Activated CD4-positive, alpha-beta memory T cell treated with anti-CD3 and anti-CD28 coated beads for 36 hours (primary cell): ENCODE results near the gene HAUS5. TPM values are rescaled to one million over a fixed set of nuclear protein-coding genes. Genes with fewer than 3 reads are reported as not detected.
"Not testable (repeated sequence)": the region's sequence is repeated elsewhere in the genome, so short reads cannot be mapped to it uniquely, and the experiment has no call there.

Experiments used
- CTCF ChIA-PET: fragments of 350-600 bp; sonication (Branson Sonifier 250); formaldehyde crosslinking; loops from one replicate; lab custom pipeline; 2021; ENCODE audit warnings: antibody characterized with exemption, inconsistent platforms; lab: Charles Lee
- POLR2A ChIA-PET: fragments of 350-600 bp; sonication (Branson Sonifier 250); formaldehyde crosslinking; loops from one replicate; lab custom pipeline; 2021; ENCODE audit warnings: antibody characterized with exemption; lab: Charles Lee
- DNase-seq: peaks from one replicate; pipeline ENCODE4 v3.0.0-alpha.2; 2020
- H3K27ac Mint-ChIP-seq: one replicate; pipeline ENCODE4 v1.8.0; 2021; ENCODE audit warnings: mixed read lengths
- H3K27me3 Mint-ChIP-seq: one replicate; pipeline ENCODE4 v1.8.0; 2021; ENCODE audit warnings: mixed read lengths
- H3K36me3 Mint-ChIP-seq: one replicate; pipeline ENCODE4 v1.8.0; 2021; ENCODE audit warnings: mixed read lengths
- H3K4me1 Mint-ChIP-seq: one replicate; pipeline ENCODE4 v1.8.0; 2021; ENCODE audit warnings: low read depth, mixed read lengths
- H3K4me3 Mint-ChIP-seq: one replicate; pipeline ENCODE4 v1.8.0; 2021; ENCODE audit warnings: mild to moderate bottlenecking, mixed read lengths
- H3K9me3 Mint-ChIP-seq: one replicate; pipeline ENCODE4 v1.8.0; 2021; ENCODE audit warnings: mixed read lengths
- intact Hi-C: fragments of 100-400 bp; cut with micrococcal nuclease; formaldehyde crosslinking; loops from one replicate; pipeline ENCODE4 v1.15.1; 2023
- total RNA-seq, 2 experiments: library from RNA; stranded (reverse); gene quantifications; one replicate each; pipeline ENCODE4 v1.2.3, GENCODE V29; 2021

HAUS5 gene
- total RNA-seq, 2 experiments from 2014 or later: 36.6 to 43.1 TPM

DNA sequence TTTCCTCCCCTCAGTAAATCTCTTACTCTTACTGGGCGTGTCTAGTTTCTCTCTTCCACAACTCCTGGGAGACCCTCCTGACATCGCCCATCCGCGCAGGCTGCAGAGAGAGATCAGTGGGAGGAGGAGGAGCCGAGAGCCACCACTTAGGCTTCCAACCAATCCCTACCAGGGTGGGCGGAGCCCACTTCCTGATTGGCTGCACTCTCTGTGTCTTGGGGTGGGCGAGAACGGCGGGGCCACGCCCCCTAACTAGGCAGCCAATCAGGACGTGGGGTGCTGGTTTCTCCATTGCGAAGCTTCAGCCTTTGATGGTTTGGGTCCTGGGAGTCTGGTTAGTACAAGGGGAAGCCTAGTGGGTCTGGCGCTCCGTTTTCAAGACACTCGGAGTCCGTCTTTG is 26.7 kb upstream of the HAUS5 start, which contains the start of gene PMIS2:
Gene PMIS2 (plus strand): TSS at position 326 of the 400 bp plus-strand sequence. CDS start 87 bp downstream, outside the sequence.
- peak; percentile 20 for DNase-seq

DNA sequence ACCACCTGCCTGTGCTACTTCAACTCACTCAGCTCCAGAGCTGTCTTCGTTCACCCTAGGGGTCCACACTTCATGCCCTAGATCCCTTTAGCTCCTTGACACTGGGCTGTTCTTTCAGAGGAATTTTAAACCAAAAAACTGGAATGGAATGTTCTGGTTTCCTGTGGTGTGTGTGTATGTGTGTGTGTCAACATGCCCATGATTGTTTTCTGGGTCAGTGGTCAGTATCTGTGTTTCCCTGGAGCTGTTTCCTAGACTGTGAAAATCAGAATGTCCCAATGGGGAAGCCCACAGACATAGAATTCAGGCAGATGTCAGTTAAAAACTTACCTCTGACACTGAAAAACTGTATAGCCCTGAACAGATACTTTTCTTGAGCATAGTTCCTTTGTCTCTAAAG is 25.2 kb upstream of the HAUS5 start:
- Mint-ChIP-seq H3K4me3 (no peak overlapping the region), H3K4me1 (no peaks in the 10 kb centered on the region), H3K9me3 (no peaks in the 10 kb centered on the region), H3K27me3 (peaks cover 10% of the 10 kb centered on the region), H3K27ac (no peak overlapping the region), H3K36me3 (no peaks in the 10 kb centered on the region)
- intact Hi-C loops: no loop called here
- ChIA-PET POLR2A (no interaction called here), CTCF (interaction anchor here (1.2 to 6.3 kb wide), 2 partner anchors 39 to 77 kb away, joined by 4 to 34 read pairs; no protein-coding TSS in a partner anchor)
- DNase-seq: no peak

More for the DNA sequence above, 26.7 kb upstream of the HAUS5 start, which contains the start of gene PMIS2:
- no peaks in the 10 kb centered on the region for H3K9me3 Mint-ChIP-seq
- POLR2A ChIA-PET: interaction anchor here (0.6 kb wide), 1 partner anchor 13 kb away, joined by 3 read pairs; no protein-coding TSS in a partner anchor
- no peak within 1 kb of the TSS for H3K4me3 Mint-ChIP-seq
- CTCF ChIA-PET: interaction anchor here (1.2 kb wide), 1 partner anchor 75 kb away, joined by 4 read pairs; no protein-coding TSS in a partner anchor
- H3K36me3 Mint-ChIP-seq: no peaks in the 10 kb centered on the region
- H3K27ac Mint-ChIP-seq: no peak within 1 kb of the TSS
- H3K27me3 Mint-ChIP-seq: peaks cover 10% of the 10 kb centered on the region
- intact Hi-C loops: loop anchor here (1.0 kb wide), 1 partner anchor 19 kb away; no protein-coding TSS in a partner anchor
- H3K4me1 Mint-ChIP-seq: no peaks in the 10 kb centered on the region

DNA sequence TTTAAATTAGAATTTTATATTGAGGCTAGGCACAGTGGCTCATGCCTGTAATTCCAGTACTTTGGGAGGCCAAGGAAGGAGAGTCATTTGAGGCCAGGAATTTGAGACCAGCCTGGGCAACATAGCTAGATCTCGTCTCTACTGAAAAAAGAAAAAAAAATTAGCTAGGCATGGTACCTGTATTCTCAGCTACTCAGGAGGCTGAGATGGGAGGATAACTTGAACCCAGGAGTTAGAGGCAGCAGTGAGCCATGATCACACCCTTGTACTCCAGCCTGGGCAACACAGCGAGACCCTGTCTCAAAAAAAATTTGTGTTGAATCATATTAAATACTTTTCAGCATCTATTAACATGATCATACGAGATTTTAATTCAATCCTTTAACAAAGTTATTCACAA is 21.7 kb upstream of the HAUS5 start:
- Mint-ChIP-seq H3K36me3 (no peaks in the 10 kb centered on the region), H3K4me1 (no peaks in the 10 kb centered on the region), H3K9me3 (no peaks in the 10 kb centered on the region), H3K27me3 (peaks cover 3% of the 10 kb centered on the region), H3K4me3 (no peak overlapping the region), H3K27ac (no peak overlapping the region)
- intact Hi-C loops: no loop called here
- ChIA-PET POLR2A (interaction anchor here (0.7 kb wide), 1 partner anchor 47 kb away, joined by 3 read pairs; no protein-coding TSS in a partner anchor), CTCF (interaction anchor here (0.7 to 6.3 kb wide), 5 partner anchors 43 to 233 kb away, joined by 3 to 59 read pairs (median 4); partner anchors contain the start of gene FFAR3)
- no peak for DNase-seq

DNA sequence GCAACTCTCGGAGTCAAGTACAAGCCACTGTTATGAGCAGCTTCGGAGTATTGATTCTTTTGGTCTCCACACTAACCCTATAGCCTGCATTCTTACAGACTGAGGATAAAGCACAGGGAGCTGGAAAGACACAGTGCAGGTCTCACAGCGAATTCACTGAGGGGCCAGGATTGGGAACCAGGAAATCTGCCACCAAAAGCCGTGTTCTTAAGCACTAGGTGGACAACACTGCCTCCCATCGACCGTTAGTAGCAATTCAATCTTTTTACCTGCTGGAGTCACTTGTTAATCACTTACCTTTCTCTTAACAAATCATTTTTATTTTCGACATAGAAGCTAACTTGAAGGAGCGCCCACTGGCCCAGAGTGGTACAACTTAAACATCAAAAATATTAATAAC is 20.3 kb upstream of the HAUS5 start:
- Mint-ChIP-seq H3K4me1 (peaks cover 5% of the 10 kb centered on the region), H3K4me3 (no peak overlapping the region), H3K36me3 (no peaks in the 10 kb centered on the region), H3K27me3 (peaks cover 3% of the 10 kb centered on the region), H3K27ac (no peak overlapping the region), H3K9me3 (no peaks in the 10 kb centered on the region)
- CTCF ChIA-PET: interaction anchor here (0.8 to 6.3 kb wide), 12 partner anchors 8 to 234 kb away, joined by 3 to 59 read pairs (median 4); partner anchors contain the start of genes ATP4A and FFAR3
- peak; percentile 30 for DNase-seq
- intact Hi-C loops: loop anchor here (1.0 to 2.0 kb wide), 2 partner anchors 43 to 82 kb away; no protein-coding TSS in a partner anchor
- POLR2A ChIA-PET: interaction anchor here (0.6 kb wide), 1 partner anchor 21 kb away, joined by 3 read pairs; no protein-coding TSS in a partner anchor

DNA sequence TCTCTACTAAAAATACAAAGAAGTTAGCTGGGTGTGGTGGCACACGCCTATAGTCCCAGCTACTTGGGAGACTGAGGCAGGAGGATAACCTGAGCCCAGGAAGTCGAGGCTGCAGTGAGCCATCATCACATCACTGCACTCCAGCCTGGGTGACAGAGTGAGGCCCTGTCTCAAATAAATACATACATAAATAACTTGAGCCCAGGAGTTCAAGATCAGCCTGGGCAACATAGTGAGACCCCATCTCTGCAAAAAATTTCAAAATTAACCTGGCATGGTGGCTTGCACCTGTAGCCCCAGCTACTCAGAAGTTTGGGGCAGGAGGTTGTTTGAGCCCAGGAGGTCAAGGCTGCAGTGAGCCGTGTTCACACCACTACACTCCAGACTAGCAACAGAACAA is 17.5 kb upstream of the HAUS5 start:
- CTCF ChIA-PET: interaction anchor here (0.6 kb wide), 1 partner anchor 78 kb away, joined by 3 read pairs; no protein-coding TSS in a partner anchor
- H3K27me3 Mint-ChIP-seq, intact Hi-C loops, H3K9me3 Mint-ChIP-seq, DNase-seq, H3K4me3 Mint-ChIP-seq, H3K4me1 Mint-ChIP-seq, POLR2A ChIA-PET, H3K36me3 Mint-ChIP-seq, H3K27ac Mint-ChIP-seq: not testable (repeated sequence)

DNA sequence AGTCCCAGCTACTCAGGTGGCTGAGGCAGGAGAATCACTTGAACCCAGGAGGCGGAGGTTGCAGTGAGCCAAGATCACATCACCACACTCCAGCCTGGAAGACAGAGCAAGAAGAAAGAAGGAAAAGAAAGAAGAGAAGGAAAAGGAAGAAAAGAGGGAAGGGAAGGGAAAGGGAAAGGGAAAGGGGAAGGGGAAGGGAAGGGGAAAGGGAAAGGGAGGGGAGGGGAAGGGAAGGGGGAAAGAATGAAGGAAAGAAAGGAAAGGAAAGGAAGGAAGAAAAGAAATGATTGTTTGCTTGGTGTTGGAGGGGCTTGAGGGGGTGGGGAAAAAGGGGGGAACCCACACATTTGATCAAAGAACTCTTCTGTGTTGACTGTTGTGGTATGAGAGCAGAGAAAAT is 16.6 kb upstream of the HAUS5 start:
- Mint-ChIP-seq H3K9me3 (no peaks in the 10 kb centered on the region), H3K36me3 (no peaks in the 10 kb centered on the region), H3K27ac (no peak overlapping the region), H3K27me3 (peaks cover 4% of the 10 kb centered on the region), H3K4me1 (peaks cover 5% of the 10 kb centered on the region), H3K4me3 (no peak overlapping the region)
- no peak for DNase-seq
- CTCF ChIA-PET: no interaction called here
- intact Hi-C loops: no loop called here
- POLR2A ChIA-PET: no interaction called here

DNA sequence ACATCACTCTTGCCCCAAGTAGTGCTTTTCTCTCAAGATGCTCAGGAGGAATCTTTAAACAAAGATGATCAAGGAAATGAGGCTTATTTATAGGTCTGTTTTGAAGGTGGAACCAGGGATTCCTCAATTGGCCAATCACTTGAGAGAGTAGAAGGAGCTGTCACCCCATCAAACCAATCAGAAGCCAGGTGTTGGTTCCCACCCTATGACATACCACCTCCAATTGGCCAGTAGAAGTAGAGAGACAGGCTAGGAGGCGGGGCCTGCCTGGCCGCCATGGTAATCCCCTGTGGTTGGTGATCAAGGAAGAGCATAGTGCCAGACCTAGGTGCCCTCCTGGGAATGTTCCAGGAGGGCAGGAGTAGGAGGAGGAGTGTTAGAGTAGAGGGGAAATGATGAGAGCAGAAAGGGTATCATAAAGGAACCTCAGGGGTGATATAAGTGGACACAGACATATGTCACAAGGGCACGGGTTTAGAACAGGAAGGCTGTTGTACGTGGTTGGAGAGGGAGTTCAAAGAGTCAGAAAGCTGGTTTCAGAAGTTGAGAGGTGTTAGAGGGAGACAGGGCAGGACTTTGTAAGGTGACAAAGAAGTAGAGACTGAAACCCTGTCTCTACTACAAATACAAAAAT is 16.1 kb upstream of the HAUS5 start:
- ChIA-PET CTCF (interaction anchor here (2.9 kb wide), 1 partner anchor 48 kb away, joined by 10 read pairs; no protein-coding TSS in a partner anchor), POLR2A (no interaction called here)
- intact Hi-C loops: no loop called here
- Mint-ChIP-seq H3K9me3 (no peaks in the 10 kb centered on the region), H3K4me1 (peaks cover 5% of the 10 kb centered on the region), H3K36me3 (no peaks in the 10 kb centered on the region), H3K27ac (no peak overlapping the region), H3K27me3 (peaks cover 4% of the 10 kb centered on the region), H3K4me3 (no peak overlapping the region)
- DNase-seq: peak; percentile 47

DNA sequence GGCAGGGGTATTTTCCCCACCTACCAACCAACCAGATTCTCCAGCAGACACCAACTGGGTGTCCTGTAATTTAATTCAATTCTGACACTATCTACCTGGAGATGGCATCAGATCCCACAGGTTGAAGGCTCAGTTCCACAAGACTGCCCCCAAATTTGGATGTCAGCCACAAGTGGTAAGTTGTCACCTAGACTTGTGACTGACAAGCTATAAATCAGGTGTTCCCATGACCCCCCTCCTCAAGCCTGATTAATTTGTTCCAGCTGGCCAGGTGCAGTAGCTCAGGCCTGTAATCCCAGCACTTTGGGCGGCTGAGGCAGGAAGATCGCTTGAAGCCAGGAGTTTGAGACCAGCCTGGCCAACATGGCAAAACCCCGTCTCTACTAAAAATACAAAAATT is 10.6 kb upstream of the HAUS5 start:
- no peak overlapping the region for H3K4me3 Mint-ChIP-seq
- H3K36me3 Mint-ChIP-seq: no peaks in the 10 kb centered on the region
- DNase-seq: no peak
- intact Hi-C loops: no loop called here
- no peak overlapping the region for H3K27ac Mint-ChIP-seq
- ChIA-PET CTCF (interaction anchor here (2.3 kb wide), 1 partner anchor 53 kb away, joined by 8 read pairs; no protein-coding TSS in a partner anchor), POLR2A (no interaction called here)
- peaks cover 1% of the 10 kb centered on the region for H3K27me3 Mint-ChIP-seq
- H3K9me3 Mint-ChIP-seq: peaks cover 2% of the 10 kb centered on the region
- no peaks in the 10 kb centered on the region for H3K4me1 Mint-ChIP-seq

DNA sequence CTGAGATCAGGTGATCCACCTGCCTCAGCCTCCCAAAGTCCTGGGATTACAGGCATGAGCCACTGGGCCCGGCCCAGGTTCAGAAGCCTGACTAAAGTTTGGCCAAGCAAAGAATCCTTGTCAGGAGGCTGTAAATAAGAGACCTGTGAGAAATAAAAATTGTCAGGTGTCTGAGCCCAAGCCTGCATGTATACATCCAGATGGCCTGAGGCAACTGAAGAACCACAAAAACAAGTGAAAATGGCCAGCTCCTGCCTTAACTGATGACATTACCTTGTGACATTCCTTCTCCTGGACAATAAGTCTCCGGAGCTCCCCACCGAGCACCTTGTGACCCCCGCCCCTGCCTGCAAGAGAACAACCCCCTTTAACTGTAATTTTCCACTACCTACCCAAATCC is 8.1 kb upstream of the HAUS5 start:
- H3K27ac Mint-ChIP-seq, H3K4me3 Mint-ChIP-seq, DNase-seq, intact Hi-C loops, H3K27me3 Mint-ChIP-seq, POLR2A ChIA-PET, H3K36me3 Mint-ChIP-seq, H3K4me1 Mint-ChIP-seq, CTCF ChIA-PET: not testable (repeated sequence)
- H3K9me3 Mint-ChIP-seq: peaks cover 18% of the 10 kb centered on the region

DNA sequence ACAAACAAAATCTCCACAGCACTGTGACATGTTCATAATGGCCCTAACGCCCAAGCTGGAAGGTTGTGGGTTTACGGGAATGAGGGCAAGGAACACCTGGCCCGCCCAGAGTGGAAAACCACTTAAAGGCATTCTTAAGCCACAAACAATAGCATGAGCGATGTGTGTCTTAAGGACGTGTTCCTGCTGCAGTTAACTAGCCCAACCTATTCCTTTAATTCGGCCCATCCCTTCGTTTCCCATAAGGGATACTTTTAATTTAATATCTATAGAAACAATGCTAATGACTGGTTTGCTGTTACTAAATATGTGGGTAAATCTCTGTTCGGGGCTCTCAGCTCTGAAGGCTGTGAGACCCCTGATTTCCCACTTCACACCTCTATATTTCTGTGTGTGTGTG is 5.4 kb upstream of the HAUS5 start:
- Mint-ChIP-seq H3K4me1 (peaks cover 22% of the 10 kb centered on the region), H3K9me3 (peaks cover 18% of the 10 kb centered on the region)
- intact Hi-C loops, H3K27me3 Mint-ChIP-seq, DNase-seq, H3K4me3 Mint-ChIP-seq, H3K27ac Mint-ChIP-seq, POLR2A ChIA-PET, H3K36me3 Mint-ChIP-seq: not testable (repeated sequence)
- CTCF ChIA-PET: interaction anchor here (0.7 kb wide), 1 partner anchor 492 kb away, joined by 3 read pairs; no protein-coding TSS in a partner anchor

DNA sequence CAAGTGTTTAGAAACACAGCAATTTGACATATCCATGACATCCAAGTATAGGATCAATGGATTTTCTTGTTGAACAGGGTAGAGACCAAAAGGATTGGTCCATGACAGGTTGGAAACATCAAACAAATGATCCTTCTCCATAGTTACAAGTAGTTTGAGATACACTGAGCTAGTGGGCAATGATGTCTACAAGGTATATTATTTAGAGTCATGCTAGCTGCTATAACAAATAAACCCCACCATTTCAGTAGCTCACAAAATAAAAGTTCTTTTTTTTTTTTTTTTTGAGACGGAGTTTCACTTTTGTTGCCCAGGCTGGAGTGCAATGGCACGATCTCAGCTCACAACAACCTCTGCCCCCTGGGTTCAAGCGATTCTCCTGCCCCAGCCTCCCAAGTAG is 4.9 kb upstream of the HAUS5 start:
- Mint-ChIP-seq H3K27ac (no peak overlapping the region), H3K9me3 (peaks cover 18% of the 10 kb centered on the region), H3K27me3 (peaks cover 1% of the 10 kb centered on the region), H3K4me3 (no peak overlapping the region), H3K36me3 (peaks cover 8% of the 10 kb centered on the region), H3K4me1 (peaks cover 23% of the 10 kb centered on the region)
- intact Hi-C loops: no loop called here
- no peak for DNase-seq
- ChIA-PET CTCF (interaction anchor here (0.7 kb wide), 2 partner anchors 58 to 493 kb away, joined by 3 read pairs; no protein-coding TSS in a partner anchor), POLR2A (no interaction called here)

DNA sequence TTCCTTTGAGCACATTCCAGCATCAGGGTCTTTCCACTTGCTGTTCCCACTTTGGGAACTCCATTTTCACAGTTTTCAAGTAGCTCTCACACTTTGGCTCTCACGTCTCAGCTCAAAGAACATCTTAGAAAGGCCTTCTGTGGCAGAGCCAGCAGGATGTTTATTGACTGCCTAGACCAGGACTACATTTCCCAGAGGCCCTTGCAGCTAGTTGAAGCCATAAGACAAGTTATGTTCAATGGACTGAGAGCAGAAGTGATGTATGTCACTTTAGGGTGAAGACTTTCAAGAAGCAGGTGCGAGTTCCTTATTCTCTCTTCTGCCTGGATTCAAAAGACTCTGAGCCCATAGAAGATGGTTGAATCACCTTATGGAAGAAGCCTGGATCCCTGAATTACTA is 4.3 kb upstream of the HAUS5 start:
- Mint-ChIP-seq H3K4me1 (peaks cover 25% of the 10 kb centered on the region), H3K27ac (no peak overlapping the region), H3K9me3 (peaks cover 18% of the 10 kb centered on the region), H3K4me3 (no peak overlapping the region), H3K27me3 (peaks cover 1% of the 10 kb centered on the region), H3K36me3 (peaks cover 8% of the 10 kb centered on the region)
- CTCF ChIA-PET: interaction anchor here (0.7 kb wide), 1 partner anchor 59 kb away, joined by 3 read pairs; no protein-coding TSS in a partner anchor
- no peak for DNase-seq
- POLR2A ChIA-PET: no interaction called here
- intact Hi-C loops: no loop called here
